A549 (cell line): ENCODE results near the gene MEG3. TPM values are rescaled to one million over a fixed set of nuclear protein-coding genes. Genes with fewer than 3 reads are reported as not detected.

Experiments
- ATAC-seq, 2 experiments: fragments of 200-7000 bp in 1 of 2; fragments of >200 bp in 1 of 2; cut with Nextera tagmentation in 1 of 2; cut with Tn5 transposase in 1 of 2; 3 replicates each; pipeline versions ENCODE4 v1.8.0 to v1.9.1; 2018 to 2020; ENCODE audit warnings: mild to moderate bottlenecking in 1 of 2, moderate library complexity in 1 of 2
- CTCF ChIA-PET: fragments of 300-600 bp; sonication (Branson Sonifier 250); formaldehyde crosslinking; extraction: SDS; loops from one replicate; lab custom pipeline; 2021; ENCODE audit warnings: antibody characterized with exemption, inconsistent platforms; lab: Yijun Ruan, JAX
- POLR2A ChIA-PET: fragments of 350-600 bp; formaldehyde crosslinking; extraction: SDS; loops from one replicate; lab custom pipeline; 2021; ENCODE audit warnings: antibody characterized with exemption, inconsistent platforms; lab: Yijun Ruan, JAX
- DNase-seq, 2 experiments: peaks; one replicate each; pipeline versions ENCODE4 v3.0.0 to v3.0.0-alpha.2; 2011 to 2016; ENCODE audit warnings: low read depth in 1 of 2, low spot score in 1 of 2
- FAIRE-seq: peaks from 2 replicates; lab custom pipeline; 2011; peaks lifted over from hg19 to GRCh38; lab: Jason Lieb, UNC
- H3K27ac ChIP-seq, 2 experiments: fragments of >200 bp; sonication (Bioruptor Twin); formaldehyde crosslinking; 3 replicates each; pipeline ENCODE4 v1.5.1; 2016 to 2017
- H3K4me1 ChIP-seq: fragments of >200 bp; sonication (Bioruptor Twin); formaldehyde crosslinking; 3 replicates; pipeline ENCODE4 v1.6.1; 2016
- H3K4me2 ChIP-seq: fragments of >200 bp; sonication (Bioruptor Twin); formaldehyde crosslinking; 3 replicates; pipeline ENCODE4 v1.6.1; 2016
- H3K4me3 ChIP-seq: fragments of >200 bp; sonication (Bioruptor Twin); formaldehyde crosslinking; 3 replicates; pipeline ENCODE4 v1.5.1; 2016
- H3K9me3 ChIP-seq: fragments of >200 bp; sonication (Bioruptor Twin); formaldehyde crosslinking; 3 replicates; pipeline ENCODE4 v1.6.1; 2016
- BHLHE40 ChIP-seq: IDR thresholded peaks from 2 replicates; pipeline ENCODE4 v1.6.1; 2012; ENCODE audit warnings: low read depth, low read length, inconsistent platforms
- CBX8 ChIP-seq: fragments of 200-600 bp; sonication (generic); IDR thresholded peaks from 2 replicates; pipeline ENCODE4 v1.6.1; 2016
- EHMT2 ChIP-seq: fragments of 200-600 bp; sonication (generic); IDR thresholded peaks from 2 replicates; pipeline ENCODE4 v1.6.1; 2016; ENCODE audit warnings: antibody characterized with exemption, low read depth, mild to moderate bottlenecking, moderate library complexity
- HEYL ChIP-seq: fragments of 250-450 bp; sonication (Bioruptor Pico); IDR thresholded peaks from 2 replicates; pipeline ENCODE4 v1.8.0; 2021; ENCODE audit warnings: mild to moderate bottlenecking, moderate library complexity
- HOXB5 ChIP-seq: fragments of 250-450 bp; sonication (Bioruptor Pico); IDR thresholded peaks from 2 replicates; pipeline ENCODE4 v1.5.0; 2020; ENCODE audit warnings: mild to moderate bottlenecking, moderate library complexity
- KDM1A ChIP-seq: fragments of 200-600 bp; sonication (generic); IDR thresholded peaks from 2 replicates; pipeline ENCODE4 v1.6.1; 2016; ENCODE audit warnings: low read depth, mild to moderate bottlenecking
- NPAS2 ChIP-seq: fragments of 250-450 bp; sonication (Bioruptor Pico); IDR thresholded peaks from 2 replicates; pipeline ENCODE4 v1.8.0; 2022; ENCODE audit warnings: mild to moderate bottlenecking, moderate library complexity, borderline replicate concordance
- RAD21 ChIP-seq, 2 experiments: fragments of >200 bp in 1 of 2; sonication (Bioruptor Twin) in 1 of 2; formaldehyde crosslinking in 1 of 2; IDR thresholded peaks in 1 of 2; conservative IDR thresholded peaks in 1 of 2; 2 replicates in 1 of 2; 3 replicates in 1 of 2; pipeline ENCODE4 v1.6.1; 2012 to 2018; ENCODE audit warnings: inconsistent platforms in 1 of 2
- RNF2 ChIP-seq: fragments of 200-600 bp; sonication (generic); IDR thresholded peaks from 2 replicates; pipeline ENCODE4 v1.6.1; 2016; ENCODE audit warnings: low read depth, mild to moderate bottlenecking, antibody characterized with exemption, moderate library complexity, borderline replicate concordance
- SMC3 ChIP-seq: fragments of >200 bp; sonication (Bioruptor Twin); formaldehyde crosslinking; IDR thresholded peaks from 3 replicates; pipeline ENCODE4 v1.6.1; 2018; ENCODE audit warnings: inconsistent platforms
- SREBF2 ChIP-seq: fragments of 450-650 bp; IDR thresholded peaks from 2 replicates; pipeline ENCODE4 v1.6.1; 2014; ENCODE audit warnings: mild to moderate bottlenecking, moderate library complexity
- WGBS: methylation state at CpG from one replicate; pipeline ENCODE4 v1.1.6; 2017; ENCODE audit errors: missing lambda C conversion rate; 5-methylcytosine and 5-hydroxymethylcytosine counted together
- polyA plus RNA-seq, 4 experiments: library from polyadenylated mRNA; depleted of rRNA in 3 of 4; stranded (reverse); fragments of >200 nt; fragmentation: RNase III in 1 of 4; extraction: RNeasy Plus Mini Kit Qiagen cat#74134 plus additional on column Dnase treatment in 1 of 4; gene quantifications; 2 replicates in 3 of 4; 3 replicates in 1 of 4; pipeline ENCODE4 v1.2.3, GENCODE V29; 2011 to 2017
- TF ChIP-seq, protein P1 (sequence below): fragments of 200-600 bp; sonication (generic); IDR thresholded peaks from 2 replicates; pipeline ENCODE4 v1.6.1; 2016; ENCODE audit warnings: antibody characterized with exemption, mild to moderate bottlenecking, moderate library complexity
- TF ChIP-seq, protein P2 (sequence below): fragments of 150-350 bp; IDR thresholded peaks from 2 replicates; pipeline ENCODE4 v1.6.1; 2014; ENCODE audit warnings: low read depth, mild to moderate bottlenecking, low read length
- TF ChIP-seq, protein P3 (sequence below): fragments of >200 bp; sonication (Bioruptor Twin); formaldehyde crosslinking; IDR thresholded peaks from 3 replicates; pipeline ENCODE4 v1.5.1; 2016
- TF ChIP-seq, protein P4 (sequence below): fragments of >200 bp; sonication (Bioruptor Twin); formaldehyde crosslinking; IDR thresholded peaks from 2 replicates; pipeline ENCODE4 v1.6.1; 2016

Gene MEG3
- polyA plus RNA-seq, 2 of the 4 experiments (the other 2 are of a cell fraction), result 27.0 to 56.7 TPM

DNA sequence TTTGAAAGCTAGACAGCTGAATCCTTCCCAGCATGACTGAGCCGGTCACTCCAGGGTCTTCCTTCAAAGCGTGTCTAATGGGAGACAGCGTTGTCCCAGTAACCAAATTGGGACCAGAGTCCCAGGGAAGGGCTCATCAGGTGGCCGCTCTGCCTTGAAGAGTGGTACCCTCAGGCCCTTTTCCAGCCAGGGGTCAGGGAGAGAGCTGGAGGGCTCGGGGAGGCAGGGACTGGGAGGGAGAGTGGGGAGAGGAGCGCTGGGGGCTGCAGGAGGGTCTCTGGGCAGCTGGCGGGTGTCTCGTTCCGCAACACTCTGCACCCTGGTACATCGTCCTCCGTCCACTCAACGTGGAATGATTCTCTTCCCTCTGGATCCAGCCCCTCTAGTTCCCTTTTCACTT is 79.2 kb downstream of the MEG3 start (continued):
- TF ChIP-seq, protein P1, sequence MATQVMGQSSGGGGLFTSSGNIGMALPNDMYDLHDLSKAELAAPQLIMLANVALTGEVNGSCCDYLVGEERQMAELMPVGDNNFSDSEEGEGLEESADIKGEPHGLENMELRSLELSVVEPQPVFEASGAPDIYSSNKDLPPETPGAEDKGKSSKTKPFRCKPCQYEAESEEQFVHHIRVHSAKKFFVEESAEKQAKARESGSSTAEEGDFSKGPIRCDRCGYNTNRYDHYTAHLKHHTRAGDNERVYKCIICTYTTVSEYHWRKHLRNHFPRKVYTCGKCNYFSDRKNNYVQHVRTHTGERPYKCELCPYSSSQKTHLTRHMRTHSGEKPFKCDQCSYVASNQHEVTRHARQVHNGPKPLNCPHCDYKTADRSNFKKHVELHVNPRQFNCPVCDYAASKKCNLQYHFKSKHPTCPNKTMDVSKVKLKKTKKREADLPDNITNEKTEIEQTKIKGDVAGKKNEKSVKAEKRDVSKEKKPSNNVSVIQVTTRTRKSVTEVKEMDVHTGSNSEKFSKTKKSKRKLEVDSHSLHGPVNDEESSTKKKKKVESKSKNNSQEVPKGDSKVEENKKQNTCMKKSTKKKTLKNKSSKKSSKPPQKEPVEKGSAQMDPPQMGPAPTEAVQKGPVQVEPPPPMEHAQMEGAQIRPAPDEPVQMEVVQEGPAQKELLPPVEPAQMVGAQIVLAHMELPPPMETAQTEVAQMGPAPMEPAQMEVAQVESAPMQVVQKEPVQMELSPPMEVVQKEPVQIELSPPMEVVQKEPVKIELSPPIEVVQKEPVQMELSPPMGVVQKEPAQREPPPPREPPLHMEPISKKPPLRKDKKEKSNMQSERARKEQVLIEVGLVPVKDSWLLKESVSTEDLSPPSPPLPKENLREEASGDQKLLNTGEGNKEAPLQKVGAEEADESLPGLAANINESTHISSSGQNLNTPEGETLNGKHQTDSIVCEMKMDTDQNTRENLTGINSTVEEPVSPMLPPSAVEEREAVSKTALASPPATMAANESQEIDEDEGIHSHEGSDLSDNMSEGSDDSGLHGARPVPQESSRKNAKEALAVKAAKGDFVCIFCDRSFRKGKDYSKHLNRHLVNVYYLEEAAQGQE, result no peak

DNA sequence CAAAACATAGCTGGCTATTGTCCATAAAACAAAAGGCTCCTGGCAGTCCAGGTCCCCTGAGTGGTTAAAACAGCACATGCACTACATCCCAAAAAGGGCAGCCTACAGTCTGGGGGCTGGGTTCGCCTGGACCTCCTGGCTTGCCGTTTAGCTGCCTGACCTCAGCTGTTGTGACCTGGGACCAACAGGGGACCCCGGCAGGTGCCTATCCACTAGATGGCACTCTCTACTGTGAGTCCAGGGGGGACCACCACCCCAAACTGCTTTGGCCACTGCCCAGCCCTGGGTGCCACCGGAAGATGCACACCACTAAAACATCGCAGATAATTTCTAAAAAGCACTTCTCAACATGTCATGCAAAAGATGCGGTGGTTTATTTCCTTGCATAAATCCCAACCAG is 80.5 kb downstream of the MEG3 start:
- POLR2A ChIA-PET, result no interaction called here
- CTCF ChIA-PET, result interaction anchor here (0.6 to 2.6 kb wide), 16 partner anchors 8 to 798 kb away, joined by 3 to 24 read pairs (median 3); no protein-coding TSS in a partner anchor
- Histone ChIP-seq H3K4me3 (no peak overlapping the region), H3K9me3 (no peaks in the 10 kb centered on the region), H3K27ac (peak overlapping the region in 1 of 2 experiments; percentile 17; a peak in 1 of 6 replicates), H3K4me2 (no peak overlapping the region), H3K4me1 (peaks cover 8% of the 10 kb centered on the region)
- ATAC-seq (peak in 1 of 2 experiments; percentile 38; a peak in 2 of 6 replicates), FAIRE-seq (no peak), DNase-seq (no peak)
- 85% methylated on average over 4 of the region's 6 CpGs for WGBS
- no peak for TF ChIP-seq RNF2
- no peak for TF ChIP-seq CBX8
- peak; percentile 76 for TF ChIP-seq SMC3
- TF ChIP-seq, protein P2, sequence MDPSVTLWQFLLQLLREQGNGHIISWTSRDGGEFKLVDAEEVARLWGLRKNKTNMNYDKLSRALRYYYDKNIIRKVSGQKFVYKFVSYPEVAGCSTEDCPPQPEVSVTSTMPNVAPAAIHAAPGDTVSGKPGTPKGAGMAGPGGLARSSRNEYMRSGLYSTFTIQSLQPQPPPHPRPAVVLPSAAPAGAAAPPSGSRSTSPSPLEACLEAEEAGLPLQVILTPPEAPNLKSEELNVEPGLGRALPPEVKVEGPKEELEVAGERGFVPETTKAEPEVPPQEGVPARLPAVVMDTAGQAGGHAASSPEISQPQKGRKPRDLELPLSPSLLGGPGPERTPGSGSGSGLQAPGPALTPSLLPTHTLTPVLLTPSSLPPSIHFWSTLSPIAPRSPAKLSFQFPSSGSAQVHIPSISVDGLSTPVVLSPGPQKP, result no peak
- no peak for TF ChIP-seq BHLHE40
- TF ChIP-seq HEYL (CRISPR knock-in tag), result no peak
- no peak for TF ChIP-seq EHMT2
- TF ChIP-seq, protein P3, sequence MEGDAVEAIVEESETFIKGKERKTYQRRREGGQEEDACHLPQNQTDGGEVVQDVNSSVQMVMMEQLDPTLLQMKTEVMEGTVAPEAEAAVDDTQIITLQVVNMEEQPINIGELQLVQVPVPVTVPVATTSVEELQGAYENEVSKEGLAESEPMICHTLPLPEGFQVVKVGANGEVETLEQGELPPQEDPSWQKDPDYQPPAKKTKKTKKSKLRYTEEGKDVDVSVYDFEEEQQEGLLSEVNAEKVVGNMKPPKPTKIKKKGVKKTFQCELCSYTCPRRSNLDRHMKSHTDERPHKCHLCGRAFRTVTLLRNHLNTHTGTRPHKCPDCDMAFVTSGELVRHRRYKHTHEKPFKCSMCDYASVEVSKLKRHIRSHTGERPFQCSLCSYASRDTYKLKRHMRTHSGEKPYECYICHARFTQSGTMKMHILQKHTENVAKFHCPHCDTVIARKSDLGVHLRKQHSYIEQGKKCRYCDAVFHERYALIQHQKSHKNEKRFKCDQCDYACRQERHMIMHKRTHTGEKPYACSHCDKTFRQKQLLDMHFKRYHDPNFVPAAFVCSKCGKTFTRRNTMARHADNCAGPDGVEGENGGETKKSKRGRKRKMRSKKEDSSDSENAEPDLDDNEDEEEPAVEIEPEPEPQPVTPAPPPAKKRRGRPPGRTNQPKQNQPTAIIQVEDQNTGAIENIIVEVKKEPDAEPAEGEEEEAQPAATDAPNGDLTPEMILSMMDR, result peak; percentile 51
- TF ChIP-seq SREBF2, result no peak
- TF ChIP-seq HOXB5 (CRISPR knock-in tag), result no peak
- TF ChIP-seq RAD21 (conservative IDR thresholded peaks at IDR 0.05 in 1 of 2, IDR thresholded peaks at IDR 0.05 in 1 of 2), result peak; percentile 74 to 80
- TF ChIP-seq, protein P4, sequence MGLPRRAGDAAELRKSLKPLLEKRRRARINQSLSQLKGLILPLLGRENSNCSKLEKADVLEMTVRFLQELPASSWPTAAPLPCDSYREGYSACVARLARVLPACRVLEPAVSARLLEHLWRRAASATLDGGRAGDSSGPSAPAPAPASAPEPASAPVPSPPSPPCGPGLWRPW, result no peak

DNA sequence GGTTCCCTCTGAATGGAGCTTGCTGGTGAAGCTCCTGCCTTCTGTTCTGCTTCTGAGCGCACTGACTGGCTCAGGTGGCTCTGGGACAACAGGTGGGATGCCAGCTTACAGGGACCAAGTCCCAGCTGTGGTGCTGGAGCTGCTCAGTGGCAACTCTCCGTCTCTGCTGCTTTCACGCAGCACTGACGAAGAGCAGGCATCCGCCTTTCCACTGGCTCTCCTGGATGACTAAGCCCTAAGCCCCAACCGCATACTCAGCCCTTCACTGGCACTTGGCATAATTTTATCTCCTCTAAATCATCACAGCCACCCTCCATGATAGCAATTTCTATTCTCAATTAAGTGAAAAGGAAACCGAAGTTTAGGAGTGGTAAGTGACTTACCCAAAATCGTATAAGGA is 81.3 kb downstream of the MEG3 start:
- WGBS, result 93% methylated on average over 8 of the region's 8 CpGs
- H3K9me3 ChIP-seq, result no peaks in the 10 kb centered on the region
- ATAC-seq (no peak), FAIRE-seq (no peak), DNase-seq (no peak)
- no peak overlapping the region for H3K4me2 ChIP-seq
- ChIA-PET CTCF (interaction anchor here (0.9 to 1.5 kb wide), 3 partner anchors 13 to 722 kb away, joined by 4 to 5 read pairs (median 5); no protein-coding TSS in a partner anchor), POLR2A (no interaction called here)
- peaks cover 16% of the 10 kb centered on the region for H3K4me1 ChIP-seq
- no peak overlapping the region for H3K4me3 ChIP-seq
- H3K27ac ChIP-seq, result peak overlapping the region in 1 of 2 experiments; percentile 17; a peak in 1 of 6 replicates
- no peak for TF ChIP-seq KDM1A
- no peak for TF ChIP-seq NPAS2 (CRISPR knock-in tag)
- no peak for TF ChIP-seq HEYL (CRISPR knock-in tag)
